ENCODE data around the gene MCF2. TPM values are rescaled to one million over a fixed set of nuclear protein-coding genes. Genes with fewer than 3 reads are reported as not detected.
A peak's percentile ranks its signal among the peaks of the same experiment; 100 is the strongest.
"Not testable (repeated sequence)": the region's sequence is repeated elsewhere in the genome, so short reads cannot be mapped to it uniquely, and the experiment has no call there.

MCF2 gene
- total RNA-seq, 2 experiments from 2014 or later: 0.23 to 0.40 TPM

- ATAC-seq (no peak), DNase-seq (no peak)
- Mint-ChIP-seq H3K9me3 (ENCODE audit: low read depth) (no peaks in the 10 kb centered on the region), H3K36me3 (peaks cover 2% of the 10 kb centered on the region), H3K27ac (no peak overlapping the region), H3K4me1 (peaks cover 4% of the 10 kb centered on the region), H3K4me3 (peak overlapping the region; percentile 50), H3K27me3 (peaks cover 20% of the 10 kb centered on the region)
- CTCF ChIA-PET: no interaction called here
These were observed 16.5 kb downstream of the MCF2 start for GRCh38 chrX:139691493-139691842.

- H3K27ac Mint-ChIP-seq; H3K9me3 Mint-ChIP-seq (ENCODE audit: low read depth); H3K4me1 Mint-ChIP-seq; ATAC-seq; H3K4me3 Mint-ChIP-seq; CTCF ChIA-PET; H3K27me3 Mint-ChIP-seq; DNase-seq; H3K36me3 Mint-ChIP-seq: not testable (repeated sequence)
These were observed 22.8 kb downstream of the MCF2 start for GRCh38 chrX:139685175-139685574.

GRCh38 chrX:139680356-139680755, 27.6 kb downstream of the MCF2 start:
- ATAC-seq: no peak
- no peak overlapping the region for H3K27ac Mint-ChIP-seq
- no peak overlapping the region for H3K4me3 Mint-ChIP-seq
- CTCF ChIA-PET: no interaction called here
- H3K4me1 Mint-ChIP-seq: no peaks in the 10 kb centered on the region
- H3K27me3 Mint-ChIP-seq: no peaks in the 10 kb centered on the region
- no peaks in the 10 kb centered on the region for H3K9me3 Mint-ChIP-seq (ENCODE audit: low read depth)
- peaks cover 1% of the 10 kb centered on the region for H3K36me3 Mint-ChIP-seq
- no peak for DNase-seq

- H3K9me3 Mint-ChIP-seq (ENCODE audit: low read depth): no peaks in the 10 kb centered on the region
- CTCF ChIA-PET: no interaction called here
- DNase-seq (no peak), ATAC-seq (peak; percentile 69)
- H3K4me3 Mint-ChIP-seq: no peak overlapping the region
- H3K4me1 Mint-ChIP-seq: peaks cover 5% of the 10 kb centered on the region
- H3K36me3 Mint-ChIP-seq: no peaks in the 10 kb centered on the region
- H3K27me3 Mint-ChIP-seq: no peaks in the 10 kb centered on the region
- H3K27ac Mint-ChIP-seq: no peak overlapping the region
These were observed 60.4 kb downstream of the MCF2 start for GRCh38 chrX:139647597-139647996.

- ATAC-seq: no peak
- peaks cover 4% of the 10 kb centered on the region for H3K27me3 Mint-ChIP-seq
- H3K4me1 Mint-ChIP-seq: peaks cover 6% of the 10 kb centered on the region
- DNase-seq: no peak
- H3K9me3 Mint-ChIP-seq (ENCODE audit: low read depth): no peaks in the 10 kb centered on the region
- no peaks in the 10 kb centered on the region for H3K36me3 Mint-ChIP-seq
- H3K27ac Mint-ChIP-seq: no peak overlapping the region
- CTCF ChIA-PET: no interaction called here
- H3K4me3 Mint-ChIP-seq: no peak overlapping the region
These were observed 65.6 kb downstream of the MCF2 start for GRCh38 chrX:139642241-139642927.

GRCh38 chrX:139640259-139640658, 67.7 kb downstream of the MCF2 start:
- no peaks in the 10 kb centered on the region for H3K36me3 Mint-ChIP-seq
- H3K27me3 Mint-ChIP-seq: peaks cover 4% of the 10 kb centered on the region
- H3K27ac Mint-ChIP-seq: no peak overlapping the region
- DNase-seq (no peak), ATAC-seq (no peak)
- H3K4me1 Mint-ChIP-seq: peaks cover 3% of the 10 kb centered on the region
- CTCF ChIA-PET: no interaction called here
- no peak overlapping the region for H3K4me3 Mint-ChIP-seq
- H3K9me3 Mint-ChIP-seq (ENCODE audit: low read depth): no peaks in the 10 kb centered on the region

GRCh38 chrX:139639253-139639652, 68.7 kb downstream of the MCF2 start:
- CTCF ChIA-PET: no interaction called here
- no peak overlapping the region for H3K27ac Mint-ChIP-seq
- no peak overlapping the region for H3K4me3 Mint-ChIP-seq
- no peaks in the 10 kb centered on the region for H3K9me3 Mint-ChIP-seq (ENCODE audit: low read depth)
- no peak for ATAC-seq
- H3K27me3 Mint-ChIP-seq: peaks cover 4% of the 10 kb centered on the region
- no peak for DNase-seq
- H3K36me3 Mint-ChIP-seq: no peaks in the 10 kb centered on the region
- H3K4me1 Mint-ChIP-seq: peaks cover 3% of the 10 kb centered on the region

- ATAC-seq: no peak
- CTCF ChIA-PET: no interaction called here
- no peaks in the 10 kb centered on the region for H3K9me3 Mint-ChIP-seq (ENCODE audit: low read depth)
- no peak for DNase-seq
- no peaks in the 10 kb centered on the region for H3K36me3 Mint-ChIP-seq
- no peaks in the 10 kb centered on the region for H3K4me1 Mint-ChIP-seq
- no peak overlapping the region for H3K4me3 Mint-ChIP-seq
- H3K27me3 Mint-ChIP-seq: no peaks in the 10 kb centered on the region
- no peak overlapping the region for H3K27ac Mint-ChIP-seq
These were observed 107.9 kb downstream of the MCF2 start for GRCh38 chrX:139600105-139600504.

- Mint-ChIP-seq H3K36me3 (no peaks in the 10 kb centered on the region), H3K27ac (no peak overlapping the region), H3K27me3 (no peaks in the 10 kb centered on the region), H3K4me1 (no peaks in the 10 kb centered on the region), H3K9me3 (ENCODE audit: low read depth) (no peaks in the 10 kb centered on the region), H3K4me3 (no peak overlapping the region)
- DNase-seq (no peak), ATAC-seq (no peak)
- CTCF ChIA-PET: no interaction called here
These were observed 111.9 kb downstream of the MCF2 start for GRCh38 chrX:139596068-139596467.

GRCh38 chrX:139585613-139586012, 122.4 kb downstream of the MCF2 start:
- Mint-ChIP-seq H3K27ac (no peak overlapping the region), H3K36me3 (no peaks in the 10 kb centered on the region), H3K4me3 (no peak overlapping the region), H3K27me3 (no peaks in the 10 kb centered on the region), H3K9me3 (ENCODE audit: low read depth) (no peaks in the 10 kb centered on the region), H3K4me1 (no peaks in the 10 kb centered on the region)
- DNase-seq (no peak), ATAC-seq (no peak)
- CTCF ChIA-PET: no interaction called here

GRCh38 chrX:139581068-139581467, 126.9 kb downstream of the MCF2 start:
- no peaks in the 10 kb centered on the region for H3K36me3 Mint-ChIP-seq
- H3K9me3 Mint-ChIP-seq (ENCODE audit: low read depth): no peaks in the 10 kb centered on the region
- H3K4me3 Mint-ChIP-seq: no peak overlapping the region
- no peaks in the 10 kb centered on the region for H3K27me3 Mint-ChIP-seq
- CTCF ChIA-PET: no interaction called here
- ATAC-seq (no peak), DNase-seq (no peak)
- no peak overlapping the region for H3K27ac Mint-ChIP-seq
- no peaks in the 10 kb centered on the region for H3K4me1 Mint-ChIP-seq

GRCh38 chrX:139566981-139567380, 141.0 kb downstream of the MCF2 start:
- H3K4me3 Mint-ChIP-seq: no peak overlapping the region
- H3K27me3 Mint-ChIP-seq: peaks cover 4% of the 10 kb centered on the region
- no peak overlapping the region for H3K27ac Mint-ChIP-seq
- CTCF ChIA-PET: no interaction called here
- DNase-seq (no peak), ATAC-seq (no peak)
- no peaks in the 10 kb centered on the region for H3K4me1 Mint-ChIP-seq
- H3K9me3 Mint-ChIP-seq (ENCODE audit: low read depth): no peaks in the 10 kb centered on the region
- no peaks in the 10 kb centered on the region for H3K36me3 Mint-ChIP-seq

- Mint-ChIP-seq H3K27ac (no peak overlapping the region), H3K4me3 (no peak overlapping the region), H3K27me3 (peaks cover 3% of the 10 kb centered on the region), H3K36me3 (no peaks in the 10 kb centered on the region), H3K9me3 (ENCODE audit: low read depth) (no peaks in the 10 kb centered on the region), H3K4me1 (no peaks in the 10 kb centered on the region)
- no peak for DNase-seq
- no peak for ATAC-seq
- CTCF ChIA-PET: no interaction called here
These were observed 144.7 kb downstream of the MCF2 start for GRCh38 chrX:139563251-139563650.

- no peak overlapping the region for H3K4me3 Mint-ChIP-seq
- no peak overlapping the region for H3K27ac Mint-ChIP-seq
- no peaks in the 10 kb centered on the region for H3K4me1 Mint-ChIP-seq
- no peak for DNase-seq
- no peaks in the 10 kb centered on the region for H3K36me3 Mint-ChIP-seq
- CTCF ChIA-PET: interaction anchor here (1.0 to 1.1 kb wide), 2 partner anchors 11 to 435 kb away, joined by 3 to 4 read pairs; no protein-coding TSS in a partner anchor
- peaks cover 3% of the 10 kb centered on the region for H3K27me3 Mint-ChIP-seq
- no peak for ATAC-seq
- H3K9me3 Mint-ChIP-seq (ENCODE audit: low read depth): no peaks in the 10 kb centered on the region
These were observed 147.7 kb downstream of the MCF2 start for GRCh38 chrX:139560221-139560620.
